Right cardiac atrium (tissue), 5 donors: ENCODE data around the gene VSTM4. TPM values are rescaled to one million over a fixed set of nuclear protein-coding genes. Genes with fewer than 3 reads are reported as not detected.

Source experiments
- ATAC-seq, 2 donors: fragments of 200-7000 bp; cut with Tn5 transposase; one replicate each; pipeline versions ENCODE4 v1.8.0 to v1.9.1; 2020; ENCODE audit warnings: moderate library complexity in 2 of 2, mild to moderate bottlenecking in 1 of 2
- DNase-seq, 3 donors: peaks; one replicate each; pipeline ENCODE4 v3.0.0-alpha.2; 2020
- H3K27ac ChIP-seq: one replicate; pipeline ENCODE4 v1.5.1; 2013; ENCODE audit warnings: mild to moderate bottlenecking, low read length, control low read depth, moderate library complexity
- H3K27me3 ChIP-seq: one replicate; pipeline ENCODE4 v1.6.1; 2013; ENCODE audit not compliant: control insufficient read depth, insufficient read depth
- H3K4me1 ChIP-seq: one replicate; pipeline ENCODE4 v1.6.1; 2013; ENCODE audit warnings: low read length; ENCODE audit not compliant: control insufficient read depth, insufficient read depth
- H3K4me3 ChIP-seq: one replicate; pipeline ENCODE4 v1.5.1; 2013; ENCODE audit warnings: low read length, control low read depth
- H3K9me3 ChIP-seq: one replicate; pipeline ENCODE4 v1.6.1; 2013; ENCODE audit warnings: low read length; ENCODE audit not compliant: control insufficient read depth
- WGBS: extraction: QIAGEN DNeasy Blood & Tissue Kit; methylation state at CpG from one replicate; pipeline ENCODE4 v1.1.7; 2013; 5-methylcytosine and 5-hydroxymethylcytosine counted together
- intact Hi-C, 4 donors: fragments of 100-400 bp; cut with DNase I; formaldehyde crosslinking; loops; one replicate each; pipeline versions ENCODE4 v1.11.0 to v1.14.0; 2022 to 2023
- polyA plus RNA-seq: library from polyadenylated mRNA; stranded (reverse); fragments of 200-250 nt; gene quantifications from one replicate; pipeline ENCODE4 v1.2.3, GENCODE V29; 2013
- total RNA-seq, 4 donors: library from RNA; stranded (reverse); fragmentation: NEBNext Ultra II Directional; extraction: Animal tissue kit (Norgen Biotek cat#: 25700); gene quantifications; one replicate each; pipeline ENCODE4 v1.2.1, GENCODE V29; 2021
- donor health status: healthy with polysubstance abuse.
- donor health status: DM: no; HTN: yes; CAD: no.
- donor health status: DM: no; HTN: no; CAD: no.
- donor health status: DM: no; HTN: yes; CAD: no; lungs with severe emphysema.
- donor health status: DM: yes; HTN: yes; CAD: no.

VSTM4 gene
- total and polyA plus RNA-seq, 5 donors, result 9.9 to 23.8 (median 21.4) TPM

DNA sequence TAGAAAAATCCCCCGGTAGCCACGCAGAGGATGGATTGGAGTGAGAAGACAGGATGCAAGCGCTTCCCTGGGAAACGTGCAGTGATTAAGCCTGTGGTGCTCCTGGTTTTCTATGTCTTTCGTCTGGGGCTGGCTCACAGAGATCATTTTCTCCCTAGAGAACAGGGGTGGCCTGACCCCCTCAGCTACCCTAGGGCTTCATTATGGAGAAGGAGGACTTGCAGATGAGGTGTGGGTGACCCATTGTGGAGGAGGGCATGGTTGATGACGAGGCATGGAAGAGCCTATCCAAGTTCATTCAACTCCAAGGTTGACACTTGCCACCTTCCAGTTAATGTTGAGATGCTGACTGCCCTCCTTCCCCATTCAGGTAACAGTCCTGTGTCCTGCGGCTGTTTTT lies 75.9 kb downstream of the VSTM4 start:
- H3K9me3 ChIP-seq, result no peaks in the 10 kb centered on the region
- intact Hi-C loops, result no loop called here
- DNase-seq, result no peak
- H3K27ac ChIP-seq, result no peak overlapping the region
- 77% methylated on average over 7 of the region's 7 CpGs for WGBS
- no peak for ATAC-seq
- H3K4me3 ChIP-seq, result no peak overlapping the region
- H3K27me3 ChIP-seq, result no peaks in the 10 kb centered on the region
- H3K4me1 ChIP-seq, result no peaks in the 10 kb centered on the region

GRCh38 chr10:49038711-49039110 lies 76.6 kb downstream of the VSTM4 start:
- no peaks in the 10 kb centered on the region for H3K4me1 ChIP-seq
- 95% methylated on average over 5 of the region's 5 CpGs for WGBS
- no peaks in the 10 kb centered on the region for H3K9me3 ChIP-seq
- intact Hi-C loops, result no loop called here
- no peaks in the 10 kb centered on the region for H3K27me3 ChIP-seq
- no peak overlapping the region for H3K27ac ChIP-seq
- H3K4me3 ChIP-seq, result no peak overlapping the region
- no peak for ATAC-seq
- no peak for DNase-seq

GRCh38 chr10:49037187-49037586 lies 78.1 kb downstream of the VSTM4 start:
- intact Hi-C loops, result no loop called here
- DNase-seq (no peak), ATAC-seq (no peak)
- no peaks in the 10 kb centered on the region for H3K9me3 ChIP-seq
- 91% methylated on average over 7 of the region's 7 CpGs for WGBS
- no peaks in the 10 kb centered on the region for H3K4me1 ChIP-seq
- no peaks in the 10 kb centered on the region for H3K27me3 ChIP-seq
- H3K4me3 ChIP-seq, result no peak overlapping the region
- no peak overlapping the region for H3K27ac ChIP-seq

DNA sequence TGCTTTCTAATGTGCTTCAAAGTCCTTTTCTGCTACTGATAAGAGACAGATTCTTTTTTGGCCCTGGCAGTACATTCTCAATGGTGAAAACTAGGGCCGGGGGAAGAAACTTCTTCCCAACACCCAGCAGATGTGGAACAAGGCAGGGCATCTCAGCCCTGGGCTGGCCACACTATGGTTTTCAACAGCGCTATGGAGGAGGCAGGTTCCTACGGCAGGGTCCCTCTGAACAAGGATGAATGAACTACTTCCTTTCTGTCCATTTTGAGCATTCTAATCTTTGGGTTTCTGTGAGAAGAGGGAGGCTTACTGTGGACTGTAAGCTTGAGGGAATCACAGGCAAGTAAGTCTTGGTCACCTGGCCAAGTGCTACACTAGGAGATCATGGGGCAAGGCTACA lies 78.7 kb downstream of the VSTM4 start:
- DNase-seq (no peak), ATAC-seq (no peak)
- intact Hi-C loops, result no loop called here
- Histone ChIP-seq H3K4me3 (no peak overlapping the region), H3K9me3 (no peaks in the 10 kb centered on the region), H3K4me1 (no peaks in the 10 kb centered on the region), H3K27me3 (no peaks in the 10 kb centered on the region), H3K27ac (no peak overlapping the region)
- 84% methylated on average over 3 of the region's 3 CpGs for WGBS

- no peak overlapping the region for H3K4me3 ChIP-seq
- no peak overlapping the region for H3K27ac ChIP-seq
- no peak for DNase-seq
- 84% methylated on average over 8 of the region's 8 CpGs for WGBS
- no peak for ATAC-seq
- intact Hi-C loops, result no loop called here
- H3K4me1 ChIP-seq, result no peaks in the 10 kb centered on the region
- no peaks in the 10 kb centered on the region for H3K27me3 ChIP-seq
- H3K9me3 ChIP-seq, result no peaks in the 10 kb centered on the region
Measured at GRCh38 chr10:49035920-49036319, 79.4 kb downstream of the VSTM4 start.

DNA sequence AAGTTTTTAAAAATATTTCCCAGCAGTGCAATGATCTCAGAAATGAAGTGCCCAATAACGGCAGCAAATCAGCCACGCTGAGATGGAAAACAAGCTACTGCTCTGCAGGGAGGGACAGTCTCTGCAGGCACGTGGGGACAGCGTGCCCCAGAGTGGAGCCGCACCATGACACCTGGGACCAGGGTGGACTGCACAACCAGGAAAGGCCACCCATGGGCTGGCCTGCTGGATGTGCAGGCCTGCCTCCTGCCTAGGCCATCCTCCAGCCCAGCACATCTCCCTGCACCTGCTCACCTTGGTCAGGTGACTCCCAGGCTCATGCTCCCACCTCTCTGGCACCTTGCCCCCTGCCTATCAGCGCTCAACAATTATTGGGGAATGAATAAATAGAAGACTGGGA lies 80.4 kb downstream of the VSTM4 start:
- H3K27me3 ChIP-seq, result no peaks in the 10 kb centered on the region
- intact Hi-C loops, result no loop called here

GRCh38 chr10:49033939-49034338 lies 81.4 kb downstream of the VSTM4 start:
- no peak for DNase-seq
- Histone ChIP-seq H3K4me1 (peaks cover 2% of the 10 kb centered on the region), H3K9me3 (no peaks in the 10 kb centered on the region), H3K4me3 (no peak overlapping the region), H3K27me3 (no peaks in the 10 kb centered on the region), H3K27ac (no peak overlapping the region)
- no peak for ATAC-seq
- intact Hi-C loops, result no loop called here
- 94% methylated on average over 1 of the region's 1 CpG for WGBS

More for the DNA sequence above, 80.4 kb downstream of the VSTM4 start:
- no peaks in the 10 kb centered on the region for H3K4me1 ChIP-seq
- no peak for DNase-seq
- 91% methylated on average over 6 of the region's 6 CpGs for WGBS
- H3K4me3 ChIP-seq, result no peak overlapping the region
- H3K27ac ChIP-seq, result no peak overlapping the region
- ATAC-seq, result no peak
- H3K9me3 ChIP-seq, result no peaks in the 10 kb centered on the region

DNA sequence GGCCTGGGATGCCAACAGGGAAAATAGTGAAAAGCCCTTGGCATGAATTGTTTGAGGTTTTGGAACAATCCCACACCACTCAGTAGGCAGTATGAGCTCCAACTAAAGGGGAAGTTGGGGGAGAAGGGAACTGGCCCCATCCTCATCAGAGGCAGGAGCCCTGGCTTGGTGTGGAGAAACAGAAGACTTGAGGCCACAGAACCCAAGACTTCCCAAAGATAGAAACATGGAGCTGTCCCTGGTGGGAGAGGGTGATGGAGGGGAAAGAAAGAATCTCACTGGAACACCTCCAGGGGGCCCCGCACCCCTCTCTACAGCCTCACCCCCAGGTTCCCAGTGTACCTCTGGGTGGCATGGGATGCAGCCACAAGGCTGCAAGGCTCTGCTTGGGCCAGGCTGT lies 85.7 kb downstream of the VSTM4 start:
- no peaks in the 10 kb centered on the region for H3K9me3 ChIP-seq
- intact Hi-C loops, result no loop called here
- 92% methylated on average over 1 of the region's 1 CpG for WGBS
- DNase-seq, result no peak
- no peak overlapping the region for H3K4me3 ChIP-seq
- ATAC-seq, result no peak
- H3K27ac ChIP-seq, result no peak overlapping the region
- H3K27me3 ChIP-seq, result no peaks in the 10 kb centered on the region
- H3K4me1 ChIP-seq, result peaks cover 2% of the 10 kb centered on the region

DNA sequence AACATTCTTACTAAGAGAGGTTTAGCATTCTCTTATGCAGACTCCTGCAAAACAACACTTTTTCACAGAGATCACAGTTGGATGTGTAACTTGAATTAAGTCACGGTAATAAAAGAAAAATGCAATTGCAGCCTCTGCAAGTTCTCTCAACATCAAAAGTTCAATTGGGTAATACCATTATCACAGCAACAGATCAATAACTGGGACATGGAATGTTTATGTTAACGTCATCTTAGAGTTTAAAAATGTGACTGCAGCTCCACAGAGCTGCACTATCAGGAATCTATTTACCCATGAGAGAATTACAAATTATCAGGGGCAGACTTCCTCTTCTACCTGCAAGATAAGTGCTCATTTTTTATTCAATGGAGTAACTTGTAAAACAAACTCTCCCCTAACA lies 86.7 kb downstream of the VSTM4 start:
- H3K27ac ChIP-seq, result no peak overlapping the region
- no peaks in the 10 kb centered on the region for H3K27me3 ChIP-seq
- intact Hi-C loops, result no loop called here
- H3K9me3 ChIP-seq, result no peaks in the 10 kb centered on the region
- DNase-seq (no peak), ATAC-seq (no peak)
- H3K4me1 ChIP-seq, result peaks cover 10% of the 10 kb centered on the region
- 92% methylated on average over 2 of the region's 2 CpGs for WGBS
- H3K4me3 ChIP-seq, result no peak overlapping the region

DNA sequence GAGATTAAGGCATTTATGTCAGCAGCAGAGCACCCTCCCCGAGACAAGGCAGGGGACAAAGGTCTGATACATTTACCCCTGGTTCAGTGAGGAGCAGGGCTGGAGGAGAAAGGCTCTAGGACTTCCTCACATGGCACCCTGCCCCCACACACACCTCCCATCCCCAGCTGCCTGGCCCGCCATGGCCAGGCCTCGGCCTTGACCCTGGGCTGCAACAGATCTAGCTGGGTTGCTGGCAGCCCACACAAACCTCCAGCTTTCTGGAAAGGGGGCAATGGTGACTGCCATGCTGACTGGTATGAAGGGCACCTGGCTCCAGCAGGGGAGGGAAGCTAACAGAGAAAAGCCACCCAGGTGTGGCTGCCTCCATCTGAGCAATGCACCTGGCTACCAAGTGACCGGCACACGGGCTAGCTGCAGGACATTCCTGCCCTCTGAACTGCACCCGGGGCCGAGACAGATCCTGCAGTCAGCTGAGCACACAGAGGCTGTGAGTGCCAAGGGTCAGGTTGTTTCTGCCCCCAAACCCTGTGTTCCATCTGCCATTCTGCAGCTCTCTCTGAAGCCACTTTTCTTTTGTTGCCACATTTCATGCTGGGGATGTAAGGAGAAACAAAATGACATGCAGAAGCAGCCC lies 89.9 kb downstream of the VSTM4 start:
- Histone ChIP-seq H3K4me3 (no peak overlapping the region), H3K27me3 (no peaks in the 10 kb centered on the region), H3K4me1 (peaks cover 10% of the 10 kb centered on the region), H3K9me3 (no peaks in the 10 kb centered on the region), H3K27ac (no peak overlapping the region)
- ATAC-seq, result peak in 1 of 2 donors; percentile 34
- WGBS, result 90% methylated on average over 7 of the region's 7 CpGs
- no peak for DNase-seq
- intact Hi-C loops, result no loop called here

DNA sequence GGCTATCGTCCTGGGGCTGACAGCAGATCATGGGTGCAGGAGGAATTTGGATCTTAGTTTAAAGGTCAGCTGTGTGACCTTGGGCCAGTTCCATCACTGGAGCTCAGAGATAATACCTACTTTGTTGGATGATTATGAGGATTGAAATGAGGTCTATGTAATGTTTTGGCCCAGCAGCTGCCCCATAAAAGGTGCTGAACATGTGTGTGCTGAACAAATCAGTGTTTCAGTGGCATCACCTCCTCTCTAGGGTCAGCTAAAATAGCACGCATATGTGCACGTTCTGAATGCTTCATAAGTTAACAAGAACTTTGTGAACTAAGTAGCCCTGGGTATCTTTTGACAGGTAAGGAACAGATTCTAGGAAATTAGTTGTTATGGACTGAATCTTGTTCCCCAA lies 90.8 kb downstream of the VSTM4 start:
- Histone ChIP-seq H3K4me3 (no peak overlapping the region), H3K27me3 (no peaks in the 10 kb centered on the region), H3K9me3 (no peaks in the 10 kb centered on the region), H3K27ac (peak overlapping the region; percentile 59), H3K4me1 (peaks cover 10% of the 10 kb centered on the region)
- ATAC-seq (peak; percentile 15 to 16), DNase-seq (no peak)
- intact Hi-C loops, result no loop called here
- 50% methylated on average over 3 of the region's 3 CpGs for WGBS

GRCh38 chr10:49023752-49024151 lies 91.6 kb downstream of the VSTM4 start:
- 40% methylated on average over 5 of the region's 5 CpGs for WGBS
- no peaks in the 10 kb centered on the region for H3K27me3 ChIP-seq
- no peaks in the 10 kb centered on the region for H3K9me3 ChIP-seq
- no peak overlapping the region for H3K4me3 ChIP-seq
- DNase-seq (peak in 1 of 3 donors; percentile 64), ATAC-seq (peak; percentile 79 to 84)
- intact Hi-C loops, result no loop called here
- H3K4me1 ChIP-seq, result peaks cover 8% of the 10 kb centered on the region
- peak overlapping the region; percentile 59 for H3K27ac ChIP-seq
